ENCODE measurements around the gene SPO11. TPM values are rescaled to one million over a fixed set of nuclear protein-coding genes. Genes with fewer than 3 reads are reported as not detected.

The SPO11 gene
- polyA plus RNA-seq, 1 donor (not counting 4 experiments of a cell fraction or from before 2014, with no cell fraction given): not detected

DNA sequence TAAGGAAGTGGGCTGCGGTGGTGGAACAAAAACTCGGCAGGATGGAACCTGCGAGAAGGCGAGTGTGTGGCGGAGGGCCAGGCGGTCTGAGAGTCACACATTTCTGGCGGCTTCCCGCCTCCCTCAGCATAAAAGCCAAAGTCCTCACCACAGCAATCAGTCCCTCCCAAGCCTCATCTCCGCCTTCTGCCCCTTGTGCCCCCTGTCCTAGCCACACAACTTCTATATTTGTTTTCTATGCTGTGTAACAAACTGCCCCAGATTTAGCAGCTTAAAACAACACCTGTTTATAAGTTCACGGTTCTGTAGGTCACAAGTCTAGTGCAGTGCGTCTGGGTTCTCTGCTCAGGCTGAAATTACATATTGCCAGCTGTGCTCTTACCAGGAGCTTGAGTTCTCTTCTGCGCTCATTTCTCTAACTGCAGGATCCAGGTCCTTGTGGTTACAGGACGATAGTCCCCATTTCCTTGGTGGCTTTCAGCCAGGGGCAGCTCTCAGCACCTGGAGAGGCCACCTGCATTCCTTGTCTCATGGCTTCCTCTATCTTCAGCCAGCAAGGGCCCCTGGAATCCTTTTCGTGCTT lies 11.7 kb upstream of the SPO11 start:
- no peak for TF ChIP-seq EZH2 (IDR thresholded peaks at IDR 0.05; ENCODE audit: low read length)
- TF ChIP-seq, protein P1, sequence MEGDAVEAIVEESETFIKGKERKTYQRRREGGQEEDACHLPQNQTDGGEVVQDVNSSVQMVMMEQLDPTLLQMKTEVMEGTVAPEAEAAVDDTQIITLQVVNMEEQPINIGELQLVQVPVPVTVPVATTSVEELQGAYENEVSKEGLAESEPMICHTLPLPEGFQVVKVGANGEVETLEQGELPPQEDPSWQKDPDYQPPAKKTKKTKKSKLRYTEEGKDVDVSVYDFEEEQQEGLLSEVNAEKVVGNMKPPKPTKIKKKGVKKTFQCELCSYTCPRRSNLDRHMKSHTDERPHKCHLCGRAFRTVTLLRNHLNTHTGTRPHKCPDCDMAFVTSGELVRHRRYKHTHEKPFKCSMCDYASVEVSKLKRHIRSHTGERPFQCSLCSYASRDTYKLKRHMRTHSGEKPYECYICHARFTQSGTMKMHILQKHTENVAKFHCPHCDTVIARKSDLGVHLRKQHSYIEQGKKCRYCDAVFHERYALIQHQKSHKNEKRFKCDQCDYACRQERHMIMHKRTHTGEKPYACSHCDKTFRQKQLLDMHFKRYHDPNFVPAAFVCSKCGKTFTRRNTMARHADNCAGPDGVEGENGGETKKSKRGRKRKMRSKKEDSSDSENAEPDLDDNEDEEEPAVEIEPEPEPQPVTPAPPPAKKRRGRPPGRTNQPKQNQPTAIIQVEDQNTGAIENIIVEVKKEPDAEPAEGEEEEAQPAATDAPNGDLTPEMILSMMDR (optimal IDR thresholded peaks at IDR 0.05 in 1 of 3, IDR thresholded peaks at IDR 0.05 in 1 of 3, conservative IDR thresholded peaks at IDR 0.05 in 1 of 3; ENCODE audit: extremely low read depth in 1 of 3, insufficient read depth in 2 of 3, low read length in 3 of 3): no peak
- Histone ChIP-seq H3K27ac (ENCODE audit: control insufficient read depth, insufficient read depth, low read length) (no peak overlapping the region), H3K79me2 (ENCODE audit: control insufficient read depth, insufficient read depth, low read length) (no peaks in the 10 kb centered on the region), H3K27me3 (ENCODE audit: control insufficient read depth, extremely low read depth, insufficient read depth, low read length) (peaks cover 26% of the 10 kb centered on the region), H3K9me1 (ENCODE audit: control insufficient read depth, extremely low read depth, insufficient read depth, low read length) (no peaks in the 10 kb centered on the region), H2AFZ (ENCODE audit: control insufficient read depth, low read length) (no peak overlapping the region), H4K20me1 (ENCODE audit: control insufficient read depth, extremely low read depth, insufficient read depth, low read length) (no peaks in the 10 kb centered on the region), H3K9me3 (ENCODE audit: control insufficient read depth, low read depth, low read length) (no peaks in the 10 kb centered on the region), H3K4me2 (ENCODE audit: control insufficient read depth, extremely low read depth, insufficient read depth, low read depth, low read length) (no peak overlapping the region), H3K36me3 (ENCODE audit: control insufficient read depth in 2 of 2, extremely low read depth in 1 of 2, insufficient read depth in 2 of 2, low read length in 2 of 2) (no peaks in the 10 kb centered on the region), H3K4me3 (ENCODE audit: control insufficient read depth in 2 of 3, extremely low read depth in 1 of 3, insufficient read depth in 2 of 3, low read depth in 1 of 3, low read length in 3 of 3) (no peak overlapping the region), H3K4me1 (ENCODE audit: control insufficient read depth, extremely low read depth, insufficient read depth, low read length) (peaks cover 7% of the 10 kb centered on the region), H3K9ac (ENCODE audit: control insufficient read depth, extremely low read depth, insufficient read depth, low read length) (no peak overlapping the region)
- DNase-seq (ENCODE audit: low read depth, low spot score): no peak
- dilution Hi-C loops (cut with MboI; ENCODE audit: extremely low pct_ligation_motif_present, low sequenced_read_pairs): no loop called here
- FAIRE-seq: no peak

DNA sequence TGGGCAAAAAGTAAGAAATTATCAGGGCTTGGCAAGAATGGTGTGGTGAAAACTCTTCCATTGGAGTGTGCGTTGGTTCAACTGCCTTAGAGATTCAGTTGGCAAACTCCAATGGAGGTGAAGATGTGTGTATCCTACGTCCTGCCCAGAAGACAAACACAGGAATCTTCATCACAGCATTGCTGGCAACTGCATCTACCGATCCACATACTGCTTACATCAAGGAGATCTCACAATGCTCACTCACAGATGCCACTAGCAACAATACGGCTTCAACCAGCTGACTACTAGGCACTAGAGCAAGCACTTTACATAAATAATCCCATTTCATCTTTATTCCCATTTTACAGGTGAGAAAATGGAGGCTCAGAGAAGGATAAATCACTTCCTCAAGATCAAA lies 10.0 kb upstream of the SPO11 start:
- no peak for TF ChIP-seq EZH2 (IDR thresholded peaks at IDR 0.05; ENCODE audit: low read length)
- TF ChIP-seq, protein P1 (optimal IDR thresholded peaks at IDR 0.05 in 1 of 3, IDR thresholded peaks at IDR 0.05 in 1 of 3, conservative IDR thresholded peaks at IDR 0.05 in 1 of 3; ENCODE audit: extremely low read depth in 1 of 3, insufficient read depth in 2 of 3, low read length in 3 of 3): no peak
- Histone ChIP-seq H3K9me3 (ENCODE audit: control insufficient read depth, low read depth, low read length) (no peaks in the 10 kb centered on the region), H3K4me3 (ENCODE audit: control insufficient read depth in 2 of 3, extremely low read depth in 1 of 3, insufficient read depth in 2 of 3, low read depth in 1 of 3, low read length in 3 of 3) (no peak overlapping the region), H3K9me1 (ENCODE audit: control insufficient read depth, extremely low read depth, insufficient read depth, low read length) (no peaks in the 10 kb centered on the region), H3K4me2 (ENCODE audit: control insufficient read depth, extremely low read depth, insufficient read depth, low read depth, low read length) (no peak overlapping the region), H2AFZ (ENCODE audit: control insufficient read depth, low read length) (no peak overlapping the region), H3K36me3 (ENCODE audit: control insufficient read depth in 2 of 2, extremely low read depth in 1 of 2, insufficient read depth in 2 of 2, low read length in 2 of 2) (no peaks in the 10 kb centered on the region), H3K27ac (ENCODE audit: control insufficient read depth, insufficient read depth, low read length) (no peak overlapping the region), H3K27me3 (ENCODE audit: control insufficient read depth, extremely low read depth, insufficient read depth, low read length) (peaks cover 15% of the 10 kb centered on the region), H3K4me1 (ENCODE audit: control insufficient read depth, extremely low read depth, insufficient read depth, low read length) (peaks cover 13% of the 10 kb centered on the region), H3K79me2 (ENCODE audit: control insufficient read depth, insufficient read depth, low read length) (no peaks in the 10 kb centered on the region), H3K9ac (ENCODE audit: control insufficient read depth, extremely low read depth, insufficient read depth, low read length) (no peak overlapping the region), H4K20me1 (ENCODE audit: control insufficient read depth, extremely low read depth, insufficient read depth, low read length) (no peaks in the 10 kb centered on the region)
- FAIRE-seq (no peak), DNase-seq (ENCODE audit: low read depth, low spot score) (no peak)
- dilution Hi-C loops (cut with MboI; ENCODE audit: extremely low pct_ligation_motif_present, low sequenced_read_pairs): no loop called here
